ENCODE results near the gene RBP4.

DNA sequence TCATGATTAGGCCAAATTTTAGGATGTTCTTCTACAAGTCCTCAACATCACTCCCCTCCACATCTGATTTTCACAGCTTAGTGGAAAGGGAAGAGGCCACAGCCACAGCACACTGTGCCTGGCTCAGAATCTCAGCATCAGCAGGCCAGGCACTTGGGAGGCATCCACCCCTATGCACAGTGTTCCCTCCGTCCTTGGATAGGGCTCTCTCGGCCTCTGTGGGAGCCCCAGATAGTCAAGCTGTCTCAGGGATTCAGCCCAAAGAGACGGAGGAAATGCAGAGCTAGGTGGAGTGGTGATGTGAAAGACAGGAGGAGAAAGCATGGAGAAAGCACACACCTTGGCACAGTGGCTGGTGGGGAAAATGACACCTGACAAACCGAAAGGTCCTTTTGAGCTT is 1.3 kb downstream of the RBP4 start:
- TF ChIP-seq, protein P1, sequence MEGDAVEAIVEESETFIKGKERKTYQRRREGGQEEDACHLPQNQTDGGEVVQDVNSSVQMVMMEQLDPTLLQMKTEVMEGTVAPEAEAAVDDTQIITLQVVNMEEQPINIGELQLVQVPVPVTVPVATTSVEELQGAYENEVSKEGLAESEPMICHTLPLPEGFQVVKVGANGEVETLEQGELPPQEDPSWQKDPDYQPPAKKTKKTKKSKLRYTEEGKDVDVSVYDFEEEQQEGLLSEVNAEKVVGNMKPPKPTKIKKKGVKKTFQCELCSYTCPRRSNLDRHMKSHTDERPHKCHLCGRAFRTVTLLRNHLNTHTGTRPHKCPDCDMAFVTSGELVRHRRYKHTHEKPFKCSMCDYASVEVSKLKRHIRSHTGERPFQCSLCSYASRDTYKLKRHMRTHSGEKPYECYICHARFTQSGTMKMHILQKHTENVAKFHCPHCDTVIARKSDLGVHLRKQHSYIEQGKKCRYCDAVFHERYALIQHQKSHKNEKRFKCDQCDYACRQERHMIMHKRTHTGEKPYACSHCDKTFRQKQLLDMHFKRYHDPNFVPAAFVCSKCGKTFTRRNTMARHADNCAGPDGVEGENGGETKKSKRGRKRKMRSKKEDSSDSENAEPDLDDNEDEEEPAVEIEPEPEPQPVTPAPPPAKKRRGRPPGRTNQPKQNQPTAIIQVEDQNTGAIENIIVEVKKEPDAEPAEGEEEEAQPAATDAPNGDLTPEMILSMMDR (IDR thresholded peaks at IDR 0.05) = no peak
- TF ChIP-seq POLR2A (IDR thresholded peaks at IDR 0.05) (no peak), POLR2AphosphoS5 (IDR thresholded peaks at IDR 0.05) (no peak)
